Body of pancreas (tissue), 4 donors: ENCODE data around the gene UBN1. TPM values are rescaled to one million over a fixed set of nuclear protein-coding genes. Genes with fewer than 3 reads are reported as not detected.
"Not testable (repeated sequence)": the region's sequence is repeated elsewhere in the genome, so short reads cannot be mapped to it uniquely, and the experiment has no call there.

Experiments
- ATAC-seq: fragments of 150-250 bp; one replicate; pipeline ENCODE4 v1.9.1; 2016
- DNase-seq, 4 donors: peaks; one replicate each; pipeline ENCODE4 v3.0.0-alpha.2; 2019
- H3K27ac ChIP-seq, 4 donors: fragments of 200-600 bp; sonication (generic); 1 replicate in 3 of 4; 2 replicates in 1 of 4; pipeline versions ENCODE4 v1.5.1 to v1.6.1; 2016 to 2019; ENCODE audit warnings: mild to moderate bottlenecking in 1 of 4, mixed read lengths in 1 of 4, moderate library complexity in 1 of 4
- H3K27me3 ChIP-seq, 2 donors: fragments of 200-600 bp; sonication (generic); one replicate each; pipeline ENCODE4 v1.6.0; 2016; ENCODE audit warnings: mild to moderate bottlenecking in 1 of 2
- H3K36me3 ChIP-seq, 2 donors: fragments of 200-600 bp; sonication (generic); replicated peaks in 1 of 2; 2 replicates each; pipeline ENCODE4 v1.5.1; 2016; ENCODE audit warnings: low read depth in 2 of 2; ENCODE audit not compliant: insufficient read depth in 1 of 2
- H3K4me1 ChIP-seq: fragments of 200-600 bp; sonication (generic); one replicate; pipeline ENCODE4 v1.6.0; 2016
- H3K4me3 ChIP-seq, 2 donors: fragments of 200-600 bp; sonication (generic); 1 replicate in 1 of 2; 2 replicates in 1 of 2; pipeline ENCODE4 v1.5.1; 2016 to 2019
- H3K9me3 ChIP-seq, 3 donors: fragments of 200-600 bp; sonication (generic); 1 replicate in 2 of 3; 2 replicates in 1 of 3; pipeline ENCODE4 v1.5.1; 2016
- POLR2A ChIP-seq, 3 donors: fragments of 450-650 bp; IDR thresholded peaks; one replicate each; pipeline ENCODE4 v1.6.1; 2016; ENCODE audit warnings: antibody characterized with exemption in 3 of 3, mild to moderate bottlenecking in 2 of 3
- WGBS, 2 donors: methylation state at CpG; one replicate each; pipeline ENCODE4 v1.1.5; 2017; 5-methylcytosine and 5-hydroxymethylcytosine counted together
- intact Hi-C: fragments of 100-400 bp; cut with DNase I; formaldehyde crosslinking; loops from one replicate; pipeline ENCODE4 v1.15.1; 2023
- total RNA-seq, 2 donors: library from RNA; depleted of rRNA; stranded (reverse); fragments of >200 nt; gene quantifications; one replicate each; pipeline ENCODE4 v1.1.0, GENCODE V29; 2016
- TF ChIP-seq, protein P1 (sequence below), 7 experiments: fragments of 450-650 bp in 4 of 7; fragments of 200-600 bp in 3 of 7; sonication (generic) in 3 of 7; IDR thresholded peaks; one replicate each; pipeline ENCODE4 v1.5.1; 2016 to 2019; ENCODE audit warnings: antibody characterized with exemption in 7 of 7

The UBN1 gene
- total RNA-seq, 2 donors from 2014 or later = 20.8 to 41.2 TPM

DNA sequence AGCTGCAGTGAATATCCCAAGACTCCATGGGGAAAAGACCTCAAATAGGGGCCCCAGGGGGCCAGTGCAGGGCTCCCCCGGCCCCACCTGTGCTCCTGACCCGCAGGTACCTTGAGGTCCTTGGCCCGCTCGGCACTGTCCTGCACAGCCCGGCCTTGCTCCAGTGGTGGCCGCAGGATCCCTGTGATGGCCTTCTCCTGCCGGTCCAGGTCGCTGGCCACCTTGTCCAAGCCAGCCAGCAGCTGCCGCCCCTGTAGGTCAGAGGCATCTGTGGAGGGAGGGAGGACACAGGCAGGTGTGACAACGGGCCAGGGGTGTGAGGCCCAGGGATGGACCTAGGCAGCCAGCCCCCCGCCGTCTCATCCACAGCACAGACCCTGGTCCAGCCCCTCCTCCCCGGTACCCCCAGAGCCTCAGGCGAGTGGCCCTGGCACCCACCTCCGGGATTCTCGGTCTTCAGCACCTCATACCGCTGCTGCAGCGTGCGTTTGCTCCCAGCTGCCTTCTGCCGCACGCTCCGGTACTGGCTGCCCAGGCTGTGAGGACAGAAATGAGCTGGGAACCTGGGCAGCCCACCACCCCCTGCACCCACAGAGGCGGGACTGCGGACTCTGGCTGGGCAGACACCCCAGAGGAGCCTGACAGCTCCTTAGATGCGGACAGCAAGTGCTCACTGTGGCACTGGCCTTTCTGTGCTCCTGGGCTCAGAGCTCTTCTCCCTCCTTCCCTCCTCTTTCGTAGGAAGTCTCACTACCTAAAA is 46.0 kb downstream of the UBN1 start:
- Histone ChIP-seq H3K27ac (no peak overlapping the region), H3K36me3 (peaks cover 0 to 4% of the 10 kb centered on the region in 2 donors), H3K27me3 (no peaks in the 10 kb centered on the region), H3K4me1 (no peaks in the 10 kb centered on the region), H3K9me3 (no peaks in the 10 kb centered on the region), H3K4me3 (no peak overlapping the region)
- DNase-seq (no peak), ATAC-seq (no peak)
- WGBS, 2 donors = 92% methylated on average over 14 to 26 of the region's 26 CpGs
- intact Hi-C loops = no loop called here
- TF ChIP-seq POLR2A (IDR thresholded peaks at IDR 0.05) = no peak
- TF ChIP-seq, protein P1, sequence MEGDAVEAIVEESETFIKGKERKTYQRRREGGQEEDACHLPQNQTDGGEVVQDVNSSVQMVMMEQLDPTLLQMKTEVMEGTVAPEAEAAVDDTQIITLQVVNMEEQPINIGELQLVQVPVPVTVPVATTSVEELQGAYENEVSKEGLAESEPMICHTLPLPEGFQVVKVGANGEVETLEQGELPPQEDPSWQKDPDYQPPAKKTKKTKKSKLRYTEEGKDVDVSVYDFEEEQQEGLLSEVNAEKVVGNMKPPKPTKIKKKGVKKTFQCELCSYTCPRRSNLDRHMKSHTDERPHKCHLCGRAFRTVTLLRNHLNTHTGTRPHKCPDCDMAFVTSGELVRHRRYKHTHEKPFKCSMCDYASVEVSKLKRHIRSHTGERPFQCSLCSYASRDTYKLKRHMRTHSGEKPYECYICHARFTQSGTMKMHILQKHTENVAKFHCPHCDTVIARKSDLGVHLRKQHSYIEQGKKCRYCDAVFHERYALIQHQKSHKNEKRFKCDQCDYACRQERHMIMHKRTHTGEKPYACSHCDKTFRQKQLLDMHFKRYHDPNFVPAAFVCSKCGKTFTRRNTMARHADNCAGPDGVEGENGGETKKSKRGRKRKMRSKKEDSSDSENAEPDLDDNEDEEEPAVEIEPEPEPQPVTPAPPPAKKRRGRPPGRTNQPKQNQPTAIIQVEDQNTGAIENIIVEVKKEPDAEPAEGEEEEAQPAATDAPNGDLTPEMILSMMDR (IDR thresholded peaks at IDR 0.05) = no peak

DNA sequence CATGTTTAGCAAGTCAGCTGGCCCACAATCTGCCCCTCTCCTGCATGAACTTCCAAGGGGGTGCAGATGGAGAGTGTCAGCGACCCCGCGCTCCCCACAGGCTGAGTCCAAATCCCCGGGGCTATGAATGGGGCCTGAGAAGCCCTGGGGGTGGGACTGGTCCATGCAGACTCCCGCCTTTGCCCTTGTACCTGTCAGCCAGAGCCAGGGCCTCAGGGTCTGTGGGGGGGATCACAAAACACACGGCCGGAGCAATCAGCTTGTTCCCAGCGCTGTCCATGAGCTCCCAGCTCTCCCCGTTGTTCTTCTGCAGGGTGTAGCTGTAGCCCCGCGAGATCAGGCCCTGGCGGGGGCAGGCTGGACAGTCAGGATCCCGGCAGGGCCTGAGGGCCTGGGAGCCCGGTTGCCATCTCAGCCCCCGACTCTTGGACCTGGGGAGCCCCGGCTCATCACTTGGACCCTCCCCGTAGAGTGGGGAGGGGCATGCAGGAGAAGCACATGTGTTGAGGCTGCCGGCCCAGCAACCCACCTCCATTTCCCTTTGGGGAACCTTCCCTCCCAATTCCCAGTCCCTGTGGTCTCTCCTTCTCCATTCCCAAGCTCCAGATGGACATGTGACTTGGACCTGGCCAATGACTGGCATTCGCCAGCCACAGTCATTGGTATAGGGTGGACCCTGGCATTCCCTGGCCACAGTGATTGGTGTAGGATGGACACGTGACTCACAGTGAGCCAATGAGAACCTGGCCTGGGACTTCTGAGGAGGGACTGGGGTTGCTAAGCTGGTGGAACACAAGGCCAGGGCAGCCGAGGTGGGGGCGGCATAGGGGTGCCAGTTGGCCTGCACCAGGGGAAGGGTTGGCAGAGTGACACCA is 47.2 kb downstream of the UBN1 start:
- Histone ChIP-seq H3K27me3 (no peaks in the 10 kb centered on the region), H3K4me1 (no peaks in the 10 kb centered on the region), H3K27ac (no peak overlapping the region), H3K36me3 (peaks cover 0 to 4% of the 10 kb centered on the region in 2 donors), H3K4me3 (no peak overlapping the region), H3K9me3 (no peaks in the 10 kb centered on the region)
- intact Hi-C loops = no loop called here
- TF ChIP-seq, protein P1 (IDR thresholded peaks at IDR 0.05) = no peak
- no peak for TF ChIP-seq POLR2A (IDR thresholded peaks at IDR 0.05)
- ATAC-seq (no peak), DNase-seq (no peak)
- 89 to 92% methylated on average over 10 to 21 of the region's 22 CpGs for WGBS, 2 donors

DNA sequence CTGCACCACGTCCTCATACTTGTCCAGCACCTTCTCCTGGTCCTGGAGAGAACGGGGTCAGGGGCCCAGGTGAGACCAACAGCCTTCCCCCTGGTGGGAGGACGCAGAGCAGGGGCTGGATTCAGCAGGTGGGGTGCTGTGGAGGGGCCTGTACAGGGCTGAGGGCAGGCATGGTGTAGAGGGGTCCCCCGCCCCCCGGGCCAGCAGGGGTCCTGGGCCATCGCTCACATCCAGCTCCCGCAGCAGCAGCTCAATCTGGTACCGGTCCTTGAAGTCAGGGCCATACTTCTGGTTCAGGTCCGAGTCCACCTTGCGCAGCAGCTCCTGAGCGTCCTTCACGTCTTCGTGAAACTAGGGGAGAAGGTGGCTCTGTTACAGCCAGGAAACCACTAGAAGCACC is 48.1 kb downstream of the UBN1 start:
- H3K36me3 ChIP-seq = peaks cover 0 to 4% of the 10 kb centered on the region in 2 donors
- 86 to 100% methylated on average over 5 to 12 of the region's 13 CpGs for WGBS, 2 donors

DNA sequence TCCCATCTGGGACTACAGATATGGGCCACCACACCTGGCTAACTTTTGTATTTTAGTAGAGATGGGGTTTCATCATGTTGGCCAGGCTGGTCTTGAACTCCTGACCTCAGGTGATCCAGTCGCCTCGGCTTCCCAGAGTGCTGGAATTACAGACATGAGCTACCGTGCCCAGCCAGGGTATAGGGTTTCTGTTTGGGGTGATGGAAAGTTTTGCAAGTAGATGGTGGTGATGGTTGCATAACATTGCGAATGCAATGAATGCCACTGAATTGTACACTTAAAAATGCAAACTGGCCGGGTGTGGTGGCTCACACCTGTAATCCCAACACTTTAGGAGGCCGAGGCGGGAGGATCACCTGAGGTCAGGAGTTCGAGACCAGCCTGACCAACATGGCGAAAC is 49.5 kb downstream of the UBN1 start:
- intact Hi-C loops, ATAC-seq, H3K4me3 ChIP-seq, H3K9me3 ChIP-seq, DNase-seq, H3K27me3 ChIP-seq, H3K27ac ChIP-seq, H3K36me3 ChIP-seq, H3K4me1 ChIP-seq: not testable (repeated sequence)
- 84 to 91% methylated on average over 9 of the region's 9 CpGs for WGBS, 2 donors

More for the DNA sequence above, 48.1 kb downstream of the UBN1 start:
- DNase-seq = no peak
- no peak overlapping the region for H3K27ac ChIP-seq
- intact Hi-C loops = no loop called here
- H3K4me3 ChIP-seq = no peak overlapping the region
- no peaks in the 10 kb centered on the region for H3K27me3 ChIP-seq
- no peak for TF ChIP-seq POLR2A (IDR thresholded peaks at IDR 0.05)
- TF ChIP-seq, protein P1 (IDR thresholded peaks at IDR 0.05) = no peak
- ATAC-seq = no peak
- H3K4me1 ChIP-seq = no peaks in the 10 kb centered on the region
- no peaks in the 10 kb centered on the region for H3K9me3 ChIP-seq

DNA sequence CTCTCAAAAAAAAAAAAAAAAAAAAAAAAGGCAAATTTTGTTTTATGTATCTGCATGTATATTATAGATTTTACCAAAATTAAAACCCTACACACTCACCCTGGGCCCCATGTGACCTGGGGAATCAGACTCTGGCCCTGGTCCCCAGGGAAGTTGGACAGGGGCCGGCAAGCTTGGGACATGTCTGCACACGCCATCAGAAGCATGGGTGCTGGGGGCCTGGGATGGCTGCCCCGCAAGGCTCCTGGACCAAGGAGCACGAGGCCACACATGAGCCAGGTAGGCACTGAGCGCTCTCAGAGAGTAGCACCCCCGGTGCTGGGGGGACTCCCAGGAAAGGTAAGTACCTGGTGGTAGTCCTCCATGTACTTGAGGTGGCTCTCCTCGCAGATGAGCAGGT is 50.0 kb downstream of the UBN1 start:
- no peak for DNase-seq
- intact Hi-C loops = no loop called here
- Histone ChIP-seq H3K27me3 (no peaks in the 10 kb centered on the region), H3K27ac (no peak overlapping the region), H3K4me3 (no peak overlapping the region), H3K9me3 (no peaks in the 10 kb centered on the region), H3K4me1 (no peaks in the 10 kb centered on the region), H3K36me3 (peaks cover 0 to 3% of the 10 kb centered on the region in 2 donors)
- ATAC-seq = no peak
- TF ChIP-seq, protein P1 (IDR thresholded peaks at IDR 0.05) = no peak
- TF ChIP-seq POLR2A (IDR thresholded peaks at IDR 0.05) = no peak
- WGBS, 2 donors = 87 to 90% methylated on average over 6 to 7 of the region's 7 CpGs
